Measurements from ENCODE around the gene TBX15. TPM values are rescaled to one million over a fixed set of nuclear protein-coding genes. Genes with fewer than 3 reads are reported as not detected.

TBX15 gene
- total and polyA plus RNA-seq, 9 of the 15 experiments (the other 6 are each of a cell fraction or from before 2014, with no cell fraction given), result 0.03 to 3.4 (median 2.3) TPM

GRCh38 chr1:118947790-118948189 lies 40.4 kb downstream of the TBX15 start (continued):
- TF ChIP-seq ESRRA (IDR thresholded peaks at IDR 0.05; ENCODE audit: borderline replicate concordance, low read depth), result no peak; the same call in 1 of the 2 replicates
- peak; percentile 55; the same call in 1 of the 2 replicates for TF ChIP-seq KLF6 (CRISPR knock-in tag; IDR thresholded peaks at IDR 0.05; ENCODE audit: borderline replicate concordance)
- no peak for TF ChIP-seq RBM17 (IDR thresholded peaks at IDR 0.05; ENCODE audit: borderline replicate concordance, low read depth, low read length)
- TF ChIP-seq ZBTB12 (CRISPR knock-in tag; IDR thresholded peaks at IDR 0.05), result no peak
- no peak for TF ChIP-seq PATZ1 (CRISPR knock-in tag; IDR thresholded peaks at IDR 0.05; ENCODE audit: borderline replicate concordance)
- no peak for TF ChIP-seq CXXC5 (CRISPR knock-in tag; IDR thresholded peaks at IDR 0.05)
- 0 out of 2 replicates have a peak, but pooled peaks have one; percentile 4 for TF ChIP-seq ZNF239 (CRISPR knock-in tag; IDR thresholded peaks at IDR 0.05)
- TF ChIP-seq BACH1 (tag; IDR thresholded peaks at IDR 0.05), result 0 out of 2 replicates have a peak, but pooled peaks have one; percentile 26
- TF ChIP-seq CEBPG (CRISPR knock-in tag; IDR thresholded peaks at IDR 0.05), result no peak
- peak; percentile 69 to 91; a peak in 3 of 4 replicates for TF ChIP-seq CEBPG (tag; conservative IDR thresholded peaks at IDR 0.05 in 1 of 2, IDR thresholded peaks at IDR 0.05 in 1 of 2)
- TF ChIP-seq AFF4 (CRISPR knock-in tag; IDR thresholded peaks at IDR 0.05), result no peak
- no peak for TF ChIP-seq ZNF134 (CRISPR knock-in tag; conservative IDR thresholded peaks at IDR 0.05)
- TF ChIP-seq ATF2 (CRISPR knock-in tag; IDR thresholded peaks at IDR 0.05), result no peak
- TF ChIP-seq ZNF766 (CRISPR knock-in tag; conservative IDR thresholded peaks at IDR 0.05), result 0 out of 2 replicates have a peak, but pooled peaks have one; percentile 15
- TF ChIP-seq HEY1 (CRISPR knock-in tag; IDR thresholded peaks at IDR 0.05; ENCODE audit: borderline replicate concordance), result no peak
- TF ChIP-seq C11orf30 (IDR thresholded peaks at IDR 0.05; ENCODE audit: low read depth), result peak; percentile 14; the same call in 1 of the 2 replicates
- TF ChIP-seq GMEB1 (CRISPR knock-in tag; IDR thresholded peaks at IDR 0.05), result 0 out of 2 replicates have a peak, but pooled peaks have one; percentile 20
- no peak for TF ChIP-seq MAFG (tag; conservative IDR thresholded peaks at IDR 0.05)
